Right lobe of liver (tissue), 6 donors: ENCODE data around the gene KLK4. TPM values are rescaled to one million over a fixed set of nuclear protein-coding genes. Genes with fewer than 3 reads are reported as not detected.

Source experiments
- ATAC-seq, 4 donors: fragments of 200-7000 bp; cut with Tn5 transposase; one replicate each; pipeline ENCODE4 v1.9.1; 2020; ENCODE audit warnings: mild to moderate bottlenecking in 4 of 4, moderate library complexity in 4 of 4
- DNase-seq, 3 donors: peaks; one replicate each; pipeline ENCODE4 v3.0.0-alpha.2; 2020
- H3K27ac ChIP-seq, 3 donors: fragments of 200-600 bp; one replicate each; pipeline ENCODE4 v1.8.0; 2022
- H3K27me3 ChIP-seq, 2 donors: fragments of 200-600 bp; one replicate each; pipeline ENCODE4 v1.8.0; 2022
- H3K36me3 ChIP-seq, 4 donors: fragments of 200-600 bp; sonication (generic) in 1 of 4; one replicate each; pipeline versions ENCODE4 v1.5.1 to v1.8.0; 2017 to 2022; ENCODE audit warnings: control low read depth in 1 of 4
- H3K4me1 ChIP-seq, 4 donors: fragments of 200-600 bp; sonication (generic) in 1 of 4; one replicate each; pipeline versions ENCODE4 v1.5.1 to v1.8.0; 2017 to 2022; ENCODE audit warnings: control low read depth in 1 of 4
- H3K4me3 ChIP-seq, 3 donors: fragments of 200-600 bp; one replicate each; pipeline ENCODE4 v1.8.0; 2022
- H3K9me3 ChIP-seq, 4 donors: fragments of 200-600 bp; sonication (generic) in 1 of 4; one replicate each; pipeline versions ENCODE4 v1.5.1 to v1.8.0; 2017 to 2022; ENCODE audit warnings: control low read depth in 1 of 4
- POLR2A ChIP-seq: fragments of 450-650 bp; IDR thresholded peaks from one replicate; pipeline ENCODE4 v1.6.1; 2017; ENCODE audit warnings: antibody characterized with exemption, mild to moderate bottlenecking
- WGBS: methylation state at CpG from one replicate; pipeline ENCODE4 v1.1.6; 2018; ENCODE audit warnings: low coverage, low lambda C conversion rate; ENCODE audit not compliant: insufficient coverage; ENCODE audit errors: missing lambda C conversion rate; 5-methylcytosine and 5-hydroxymethylcytosine counted together
- intact Hi-C, 2 donors: fragments of 100-400 bp; cut with DNase I; formaldehyde crosslinking; loops; one replicate each; pipeline versions ENCODE4 v1.11.2 to v1.14.1; 2022
- total RNA-seq, 6 experiments: library from RNA; depleted of rRNA in 2 of 6; stranded (reverse); fragments of >200 nt in 2 of 6; fragmentation: NEBNext Ultra II Directional in 3 of 6; extraction: Animal tissue kit (Norgen Biotek cat#: 25700) in 3 of 6; gene quantifications; one replicate each; pipeline versions ENCODE4 v1.1.0 to v1.2.4, GENCODE V29; 2016 to 2023
- TF ChIP-seq, protein P1 (sequence below), 4 donors: fragments of 200-600 bp in 3 of 4; fragments of 450-650 bp in 1 of 4; IDR thresholded peaks; one replicate each; pipeline versions ENCODE4 v1.5.1 to v1.8.0; 2016 to 2022; ENCODE audit warnings: antibody characterized with exemption in 4 of 4, mild to moderate bottlenecking in 2 of 4
- donor health status: DM: no; HTN: yes; CAD: no.
- donor health status: DM: no; HTN: no; CAD: no.
- donor health status: DM: no; HTN: no; CAD: no.
- donor health status: DM: no; HTN: yes; CAD: no.
- donor health status: DM: no; HTN: yes; CAD: no.

The KLK4 gene
- total RNA-seq, 6 experiments from 2014 or later: not detected

DNA sequence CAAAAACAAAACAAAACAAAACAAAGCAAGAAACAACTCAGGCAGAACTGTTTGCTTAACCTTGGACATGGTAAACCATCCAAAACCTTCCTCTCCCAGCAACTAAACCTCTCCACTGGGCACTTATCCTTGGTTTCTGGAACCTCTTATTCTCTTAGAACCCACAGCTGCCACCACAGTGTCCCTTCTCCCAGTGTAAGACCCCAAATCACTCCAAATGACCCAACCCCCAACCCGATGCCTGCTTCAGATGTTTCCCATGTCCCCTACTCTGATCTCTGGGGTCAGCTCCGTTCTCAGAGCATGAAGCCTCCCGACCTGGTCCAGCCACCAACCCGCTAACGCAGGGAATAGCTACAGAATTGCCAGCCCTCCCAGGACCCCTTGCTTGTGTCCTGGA lies 37.0 kb downstream of the KLK4 start:
- no peak for ATAC-seq
- no peak for DNase-seq
- 17% methylated on average over 1 of the region's 5 CpGs for WGBS
- TF ChIP-seq POLR2A: no peak
- TF ChIP-seq, protein P1, sequence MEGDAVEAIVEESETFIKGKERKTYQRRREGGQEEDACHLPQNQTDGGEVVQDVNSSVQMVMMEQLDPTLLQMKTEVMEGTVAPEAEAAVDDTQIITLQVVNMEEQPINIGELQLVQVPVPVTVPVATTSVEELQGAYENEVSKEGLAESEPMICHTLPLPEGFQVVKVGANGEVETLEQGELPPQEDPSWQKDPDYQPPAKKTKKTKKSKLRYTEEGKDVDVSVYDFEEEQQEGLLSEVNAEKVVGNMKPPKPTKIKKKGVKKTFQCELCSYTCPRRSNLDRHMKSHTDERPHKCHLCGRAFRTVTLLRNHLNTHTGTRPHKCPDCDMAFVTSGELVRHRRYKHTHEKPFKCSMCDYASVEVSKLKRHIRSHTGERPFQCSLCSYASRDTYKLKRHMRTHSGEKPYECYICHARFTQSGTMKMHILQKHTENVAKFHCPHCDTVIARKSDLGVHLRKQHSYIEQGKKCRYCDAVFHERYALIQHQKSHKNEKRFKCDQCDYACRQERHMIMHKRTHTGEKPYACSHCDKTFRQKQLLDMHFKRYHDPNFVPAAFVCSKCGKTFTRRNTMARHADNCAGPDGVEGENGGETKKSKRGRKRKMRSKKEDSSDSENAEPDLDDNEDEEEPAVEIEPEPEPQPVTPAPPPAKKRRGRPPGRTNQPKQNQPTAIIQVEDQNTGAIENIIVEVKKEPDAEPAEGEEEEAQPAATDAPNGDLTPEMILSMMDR (IDR thresholded peaks at IDR 0.05): no peak
- intact Hi-C loops: no loop called here
- Histone ChIP-seq H3K27ac (no peak overlapping the region), H3K4me3 (no peak overlapping the region), H3K36me3 (no peaks in the 10 kb centered on the region), H3K9me3 (no peaks in the 10 kb centered on the region), H3K4me1 (no peaks in the 10 kb centered on the region), H3K27me3 (no peaks in the 10 kb centered on the region)

DNA sequence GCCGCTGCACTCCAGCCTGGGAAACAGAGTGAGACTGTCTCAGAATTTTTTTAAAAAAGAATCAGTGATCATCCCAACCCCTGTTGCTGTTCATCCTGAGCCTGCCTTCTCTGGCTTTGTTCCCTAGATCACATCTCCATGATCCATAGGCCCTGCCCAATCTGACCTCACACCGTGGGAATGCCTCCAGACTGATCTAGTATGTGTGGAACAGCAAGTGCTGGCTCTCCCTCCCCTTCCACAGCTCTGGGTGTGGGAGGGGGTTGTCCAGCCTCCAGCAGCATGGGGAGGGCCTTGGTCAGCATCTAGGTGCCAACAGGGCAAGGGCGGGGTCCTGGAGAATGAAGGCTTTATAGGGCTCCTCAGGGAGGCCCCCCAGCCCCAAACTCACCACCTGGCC lies 38.1 kb downstream of the KLK4 start, which contains the start of gene KLK2:
Gene KLK2 (plus strand): TSS at position 384 of the 400 bp plus-strand sequence. CDS start 35 bp downstream, outside the sequence.
- 40% methylated on average over 1 of the region's 3 CpGs for WGBS
- intact Hi-C loops: no loop called here
- no peak for ATAC-seq
- H3K4me3 ChIP-seq: no peak within 1 kb of the TSS
- DNase-seq: no peak
- H3K27me3 ChIP-seq: no peaks in the 10 kb centered on the region
- H3K9me3 ChIP-seq: no peaks in the 10 kb centered on the region
- no peak for TF ChIP-seq POLR2A
- TF ChIP-seq, protein P1 (IDR thresholded peaks at IDR 0.05): no peak
- H3K36me3 ChIP-seq: no peaks in the 10 kb centered on the region
- H3K4me1 ChIP-seq: no peaks in the 10 kb centered on the region
- no peak within 1 kb of the TSS for H3K27ac ChIP-seq

DNA sequence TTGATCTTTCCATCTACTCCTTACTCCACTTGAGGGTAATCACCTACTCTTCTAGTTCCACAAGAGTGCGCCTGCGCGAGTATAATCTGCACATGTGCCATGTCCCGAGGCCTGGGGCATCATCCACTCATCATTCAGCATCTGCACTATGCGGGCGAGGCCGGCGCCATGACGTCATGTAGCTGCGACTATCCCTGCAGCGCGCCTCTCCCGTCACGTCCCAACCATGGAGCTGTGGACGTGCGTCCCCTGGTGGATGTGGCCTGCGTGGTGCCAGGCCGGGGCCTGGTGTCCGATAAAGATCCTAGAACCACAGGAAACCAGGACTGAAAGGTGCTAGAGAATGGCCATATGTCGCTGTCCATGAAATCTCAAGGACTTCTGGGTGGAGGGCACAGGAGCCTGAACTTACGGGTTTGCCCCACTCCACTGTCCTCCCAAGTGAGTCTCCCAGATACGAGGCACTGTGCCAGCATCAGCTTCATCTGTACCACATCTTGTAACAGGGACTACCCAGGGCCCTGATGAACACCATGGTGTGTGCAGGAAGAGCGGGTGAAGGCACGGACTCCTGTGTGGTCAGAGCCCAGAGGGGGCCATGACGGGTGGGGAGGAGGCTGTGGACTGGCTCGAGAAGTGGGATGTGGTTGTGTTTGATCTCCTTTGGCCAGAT lies 40.6 kb downstream of the KLK4 start:
- WGBS: 53% methylated on average over 5 of the region's 26 CpGs
- Histone ChIP-seq H3K36me3 (no peaks in the 10 kb centered on the region), H3K4me1 (no peaks in the 10 kb centered on the region), H3K4me3 (no peak overlapping the region), H3K27ac (no peak overlapping the region), H3K9me3 (no peaks in the 10 kb centered on the region), H3K27me3 (no peaks in the 10 kb centered on the region)
- no peak for ATAC-seq
- intact Hi-C loops: no loop called here
- TF ChIP-seq, protein P1 (IDR thresholded peaks at IDR 0.05): no peak
- no peak for TF ChIP-seq POLR2A
- no peak for DNase-seq

DNA sequence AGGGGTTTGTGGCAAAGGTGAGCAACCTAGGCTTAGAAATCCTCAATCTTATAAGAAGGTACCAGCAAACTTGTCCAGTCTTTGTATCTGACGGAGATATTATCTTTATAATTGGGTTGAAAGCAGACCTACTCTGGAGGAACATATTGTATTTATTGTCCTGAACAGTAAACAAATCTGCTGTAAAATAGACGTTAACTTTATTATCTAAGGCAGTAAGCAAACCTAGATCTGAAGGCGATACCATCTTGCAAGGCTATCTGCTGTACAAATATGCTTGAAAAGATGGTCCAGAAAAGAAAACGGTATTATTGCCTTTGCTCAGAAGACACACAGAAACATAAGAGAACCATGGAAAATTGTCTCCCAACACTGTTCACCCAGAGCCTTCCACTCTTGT lies 41.7 kb downstream of the KLK4 start:
- no peak for DNase-seq
- Histone ChIP-seq H3K36me3 (no peaks in the 10 kb centered on the region), H3K4me1 (no peaks in the 10 kb centered on the region), H3K27me3 (no peaks in the 10 kb centered on the region), H3K9me3 (no peaks in the 10 kb centered on the region), H3K27ac (no peak overlapping the region), H3K4me3 (no peak overlapping the region)
- ATAC-seq: no peak
- intact Hi-C loops: no loop called here
- WGBS: 53% methylated on average over 4 of the region's 4 CpGs
- TF ChIP-seq, protein P1 (IDR thresholded peaks at IDR 0.05): no peak
- no peak for TF ChIP-seq POLR2A
